ENCODE results near the gene ZNF407.
"Not testable (repeated sequence)": the region's sequence is repeated elsewhere in the genome, so short reads cannot be mapped to it uniquely, and the experiment has no call there.

ZNF407 gene

GRCh38 chr18:75073654-75074053 is 476.0 kb downstream of the ZNF407 start:
- no peak for DNase-seq (ENCODE audit: low spot score)

GRCh38 chr18:75074196-75075015 is 476.7 kb downstream of the ZNF407 start:
- no peak for DNase-seq (ENCODE audit: low spot score)

GRCh38 chr18:75075016-75075305 is 477.3 kb downstream of the ZNF407 start:
- DNase-seq (ENCODE audit: low spot score): no peak

- DNase-seq (ENCODE audit: low spot score): no peak
These were observed 477.8 kb downstream of the ZNF407 start for GRCh38 chr18:75075429-75075841.

- no peak for DNase-seq (ENCODE audit: low spot score)
These were observed 478.6 kb downstream of the ZNF407 start for GRCh38 chr18:75076286-75076685.

GRCh38 chr18:75081486-75081885 is 483.8 kb downstream of the ZNF407 start:
- DNase-seq (ENCODE audit: low spot score): no peak

GRCh38 chr18:75083131-75083530 is 485.5 kb downstream of the ZNF407 start:
- DNase-seq (ENCODE audit: low spot score): no peak

- DNase-seq (ENCODE audit: low spot score): no peak
These were observed 486.1 kb downstream of the ZNF407 start for GRCh38 chr18:75083761-75084160.

- not testable (repeated sequence) for DNase-seq (ENCODE audit: low spot score)
These were observed 488.0 kb downstream of the ZNF407 start for GRCh38 chr18:75085676-75086075.

GRCh38 chr18:75086494-75087034 is 488.9 kb downstream of the ZNF407 start:
- no peak for DNase-seq (ENCODE audit: low spot score)

- no peak for DNase-seq (ENCODE audit: low spot score)
These were observed 489.7 kb downstream of the ZNF407 start for GRCh38 chr18:75087119-75088020.

- no peak for DNase-seq (ENCODE audit: low spot score)
These were observed 490.4 kb downstream of the ZNF407 start for GRCh38 chr18:75088021-75088506.

- no peak for DNase-seq (ENCODE audit: low spot score)
These were observed 491.0 kb downstream of the ZNF407 start for GRCh38 chr18:75088622-75089211.

- no peak for DNase-seq (ENCODE audit: low spot score)
These were observed 492.2 kb downstream of the ZNF407 start for GRCh38 chr18:75089748-75090327.

GRCh38 chr18:75090336-75090735 is 492.7 kb downstream of the ZNF407 start:
- no peak for DNase-seq (ENCODE audit: low spot score)

- DNase-seq (ENCODE audit: low spot score): no peak
These were observed 500.0 kb downstream of the ZNF407 start for GRCh38 chr18:75097491-75098225.

- no peak for DNase-seq (ENCODE audit: low spot score)
These were observed 503.4 kb downstream of the ZNF407 start for GRCh38 chr18:75100832-75101630.

- no peak for DNase-seq (ENCODE audit: low spot score)
These were observed 504.2 kb downstream of the ZNF407 start for GRCh38 chr18:75101916-75102315.

GRCh38 chr18:75104029-75104428 is 506.4 kb downstream of the ZNF407 start:
- DNase-seq (ENCODE audit: low spot score): not testable (repeated sequence)

GRCh38 chr18:75104483-75104882 is 506.8 kb downstream of the ZNF407 start:
- no peak for DNase-seq (ENCODE audit: low spot score)
